Stimulated activated CD8-positive, alpha-beta memory T cell treated with anti-CD3 and anti-CD28 coated beads, Interleukin-7, amount 100 ng/mL, for 48 hours (primary cell): ENCODE measurements around the gene HSFY2.
"Not testable (repeated sequence)": the region's sequence is repeated elsewhere in the genome, so short reads cannot be mapped to it uniquely, and the experiment has no call there.

Experiments
- DNase-seq, 2 donors: peaks; one replicate each; pipeline ENCODE4 v3.0.0-alpha.2; 2020; ENCODE audit warnings: low read depth in 1 of 2; ENCODE audit errors: extremely low read depth in 1 of 2

The HSFY2 gene, protein sequence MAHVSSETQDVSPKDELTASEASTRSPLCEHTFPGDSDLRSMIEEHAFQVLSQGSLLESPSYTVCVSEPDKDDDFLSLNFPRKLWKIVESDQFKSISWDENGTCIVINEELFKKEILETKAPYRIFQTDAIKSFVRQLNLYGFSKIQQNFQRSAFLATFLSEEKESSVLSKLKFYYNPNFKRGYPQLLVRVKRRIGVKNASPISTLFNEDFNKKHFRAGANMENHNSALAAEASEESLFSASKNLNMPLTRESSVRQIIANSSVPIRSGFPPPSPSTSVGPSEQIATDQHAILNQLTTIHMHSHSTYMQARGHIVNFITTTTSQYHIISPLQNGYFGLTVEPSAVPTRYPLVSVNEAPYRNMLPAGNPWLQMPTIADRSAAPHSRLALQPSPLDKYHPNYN

DNA sequence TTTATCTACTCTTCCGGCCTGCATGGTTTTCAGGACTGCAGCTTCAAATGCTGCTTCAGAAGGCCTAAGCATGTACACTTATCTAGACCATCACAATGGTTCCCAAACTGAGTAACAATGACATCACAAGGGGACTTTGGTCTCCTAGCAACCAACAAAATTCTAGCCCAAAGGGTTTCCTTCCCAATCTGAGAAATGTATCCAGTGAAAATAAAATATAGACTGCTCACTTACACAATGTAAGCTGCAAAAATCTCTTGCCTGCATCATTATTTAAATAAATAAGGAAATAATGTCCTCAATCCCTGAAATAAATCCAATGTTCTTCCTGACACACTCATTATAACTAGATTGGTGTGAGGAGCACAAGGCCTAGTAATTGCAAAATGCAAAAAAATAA lies at the start of gene HSFY2:
TSS of gene HSFY2 (minus strand) at position 101 of the 400 bp plus-strand sequence. CDS start 117 bp downstream, outside the sequence.
- not testable (repeated sequence) for DNase-seq

DNA sequence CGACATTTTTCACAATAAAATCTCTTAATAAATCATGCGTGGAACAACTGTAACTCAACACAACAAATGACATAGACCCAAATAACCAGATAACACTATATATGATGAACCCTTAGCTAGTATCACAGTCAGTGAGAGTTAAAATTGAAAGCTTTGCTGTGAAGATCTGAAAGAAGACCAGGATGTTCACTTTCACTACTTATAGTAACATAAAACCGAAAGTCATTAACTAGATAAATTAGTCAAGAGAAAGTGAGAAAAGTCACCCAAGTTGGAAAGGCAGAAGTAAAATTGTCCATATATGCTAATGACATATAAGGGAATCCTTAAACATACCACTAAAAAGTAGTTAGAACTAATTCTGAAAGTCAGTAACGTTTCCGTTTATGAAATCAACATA lies 42.2 kb upstream of the HSFY2 start:
- DNase-seq, result not testable (repeated sequence)

DNA sequence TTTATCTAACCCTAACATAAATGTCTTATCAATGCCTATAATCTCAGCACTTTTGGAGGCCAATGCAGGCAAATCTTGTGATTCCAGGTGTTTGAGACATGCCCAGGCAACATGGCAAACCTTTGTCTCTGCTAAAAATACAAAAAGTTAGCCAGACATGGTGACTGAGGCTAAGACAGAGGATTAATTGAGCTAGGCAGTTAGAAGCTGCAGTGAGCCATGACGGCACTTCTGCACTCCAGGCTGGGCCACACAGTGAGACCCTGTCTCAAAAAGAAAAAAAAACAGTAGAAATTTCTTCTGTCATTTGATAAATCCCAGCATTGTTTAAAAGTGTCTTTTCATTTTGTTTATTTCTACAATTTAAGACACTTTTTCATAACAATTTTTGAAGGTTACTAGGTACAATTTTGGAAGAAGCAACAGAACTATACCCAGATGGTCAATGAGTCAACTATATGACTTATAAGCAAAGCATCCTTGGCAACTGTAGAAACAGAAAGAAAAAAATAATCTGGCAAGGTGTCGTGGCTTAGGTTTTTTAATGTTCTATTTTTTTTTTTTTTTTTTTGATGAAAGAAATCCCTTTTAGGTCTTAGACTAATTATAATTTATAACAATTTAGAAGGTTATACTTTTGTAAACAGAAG lies 15.3 kb upstream of the HSFY2 start:
- not testable (repeated sequence) for DNase-seq

DNA sequence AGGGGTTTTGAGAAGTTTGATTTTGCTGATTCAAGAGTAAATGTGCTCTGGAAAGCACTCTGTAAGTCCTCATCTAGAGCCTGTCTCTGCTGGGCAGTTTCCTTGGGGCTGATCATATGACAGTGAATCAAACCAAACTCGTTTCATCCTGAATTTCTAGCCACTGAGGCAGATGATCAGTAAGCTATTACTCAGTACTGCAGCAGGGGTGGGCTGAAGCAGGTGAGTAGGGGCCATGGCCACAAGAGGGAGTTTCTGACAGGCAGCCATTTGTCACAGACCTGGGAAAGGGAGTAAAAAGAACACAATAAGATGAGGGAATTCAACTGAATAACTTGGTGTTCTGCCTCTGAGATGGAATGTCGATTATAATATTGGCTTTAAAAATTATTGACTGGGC lies 19.5 kb downstream of the HSFY2 start:
- DNase-seq, result not testable (repeated sequence)

DNA sequence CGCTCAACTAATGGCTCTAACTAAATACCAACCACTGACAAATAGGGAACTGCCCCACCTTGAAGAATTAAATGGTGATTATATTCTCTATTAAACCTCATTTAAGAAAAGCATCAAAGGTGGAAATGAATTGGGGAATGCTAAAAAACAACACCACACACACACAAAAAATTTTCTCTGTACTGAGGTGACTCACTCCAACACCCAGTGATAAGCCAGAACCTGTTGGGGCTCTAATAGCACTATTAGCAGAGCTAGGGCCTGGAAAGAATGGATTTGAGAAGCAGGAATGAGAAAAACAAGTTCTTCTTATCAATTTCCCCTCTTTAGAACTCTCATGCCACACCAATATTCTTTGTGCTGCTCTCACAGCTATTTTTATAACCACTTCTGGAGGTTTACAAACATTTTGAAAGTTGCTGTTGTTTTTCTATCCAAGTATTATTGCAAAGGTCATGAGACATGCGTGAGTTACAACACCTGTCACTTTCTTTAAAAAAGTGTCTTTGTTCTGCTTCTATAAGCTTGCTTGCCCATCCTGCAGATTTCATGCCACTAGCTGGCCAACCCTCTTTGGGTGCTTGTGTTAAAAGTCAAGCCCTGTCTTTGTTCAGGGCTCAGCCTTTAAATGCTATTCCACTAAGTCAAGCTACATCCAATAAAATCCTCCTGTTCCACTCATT lies 20.3 kb downstream of the HSFY2 start:
- not testable (repeated sequence) for DNase-seq

DNA sequence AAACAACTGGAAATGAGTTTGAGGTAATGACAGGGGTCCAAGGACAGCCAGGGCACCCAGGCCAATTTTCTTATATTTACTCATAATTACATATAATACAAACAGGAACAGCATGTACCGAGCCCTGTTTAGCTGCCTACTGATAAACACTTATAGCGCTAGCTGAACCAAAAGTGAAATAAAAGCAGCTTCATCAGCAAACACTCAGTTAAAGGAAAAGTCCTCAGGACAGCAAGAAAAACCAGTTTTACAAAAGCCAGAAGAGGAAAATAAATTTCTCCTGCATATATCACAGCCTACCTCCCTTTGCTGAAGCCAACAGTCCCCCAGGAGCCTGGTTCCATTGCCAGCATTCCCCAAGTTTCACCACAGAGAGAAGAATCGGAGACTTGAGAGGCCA lies 49.8 kb downstream of the HSFY2 start:
- not testable (repeated sequence) for DNase-seq
